ENCODE measurements around the gene SLC39A12.
"Not testable (repeated sequence)": the region's sequence is repeated elsewhere in the genome, so short reads cannot be mapped to it uniquely, and the experiment has no call there.

Gene SLC39A12

DNA sequence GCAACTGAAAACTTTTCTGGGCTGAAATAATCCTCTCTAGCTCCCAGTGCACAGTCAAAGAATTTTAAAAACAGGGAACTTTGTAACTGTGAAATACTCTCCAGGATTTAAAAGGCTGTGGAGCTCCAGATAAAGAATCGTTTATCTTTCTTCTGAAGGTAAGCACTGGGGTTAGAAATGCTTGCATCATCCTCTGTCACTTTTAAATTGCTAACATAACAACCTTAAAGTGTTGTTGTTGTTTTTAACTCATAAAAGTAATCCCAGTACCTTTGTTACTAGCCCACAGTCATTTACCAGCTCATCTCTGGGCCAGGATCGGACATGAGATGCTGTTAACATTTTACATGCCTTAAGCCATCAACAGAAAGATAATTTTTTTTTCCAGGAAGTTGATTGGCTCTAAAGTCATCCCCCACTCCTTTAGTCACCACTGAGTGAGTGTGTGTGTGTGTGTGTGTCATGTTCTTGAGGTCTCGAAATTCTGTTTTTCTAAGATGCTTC, at the start of gene SLC39A12:
SLC39A12 (plus strand) TSS at position 51 of the 504 bp plus-strand sequence. CDS start 1,359 bp downstream, outside the sequence.
- DNase-seq: no peak

DNA sequence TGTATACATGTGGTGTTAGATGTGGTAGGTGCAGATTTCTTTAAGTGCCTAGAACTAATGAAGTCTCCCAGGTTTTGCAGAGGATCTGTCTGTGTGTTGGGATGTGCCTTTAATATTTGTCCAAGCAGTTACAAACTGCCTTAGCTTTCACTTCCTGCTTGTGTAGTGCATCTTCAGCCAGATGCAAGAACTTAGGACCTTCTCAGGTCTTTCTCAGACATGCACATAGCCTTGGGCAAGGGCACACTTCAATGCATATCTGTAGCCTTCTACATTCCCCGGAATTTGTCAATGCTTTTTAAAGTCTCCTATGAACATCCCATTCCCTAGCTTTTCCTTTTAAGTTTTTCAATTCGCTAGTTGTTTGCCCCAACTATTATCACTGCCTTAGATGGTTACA, 47.2 kb upstream of the SLC39A12 start:
- DNase-seq: no peak

DNA sequence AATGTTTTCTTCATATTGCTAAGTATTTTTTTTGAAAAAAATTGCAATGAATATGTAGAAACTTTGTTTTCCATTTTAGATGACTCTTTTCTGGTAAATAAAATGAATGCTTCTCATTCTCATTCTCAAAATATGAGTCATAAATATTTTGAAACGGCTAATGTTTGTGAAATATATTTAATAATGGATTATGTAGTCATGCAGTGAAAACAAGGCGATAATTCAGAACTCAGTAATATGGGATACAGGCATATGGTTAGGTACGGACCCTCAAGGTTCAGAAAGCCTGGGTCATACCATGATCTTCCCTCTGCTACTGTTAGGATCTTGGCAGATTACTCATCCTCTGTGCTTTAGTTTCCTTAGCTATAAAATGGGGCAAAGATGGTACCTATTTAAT, 46.2 kb upstream of the SLC39A12 start:
- DNase-seq: no peak

DNA sequence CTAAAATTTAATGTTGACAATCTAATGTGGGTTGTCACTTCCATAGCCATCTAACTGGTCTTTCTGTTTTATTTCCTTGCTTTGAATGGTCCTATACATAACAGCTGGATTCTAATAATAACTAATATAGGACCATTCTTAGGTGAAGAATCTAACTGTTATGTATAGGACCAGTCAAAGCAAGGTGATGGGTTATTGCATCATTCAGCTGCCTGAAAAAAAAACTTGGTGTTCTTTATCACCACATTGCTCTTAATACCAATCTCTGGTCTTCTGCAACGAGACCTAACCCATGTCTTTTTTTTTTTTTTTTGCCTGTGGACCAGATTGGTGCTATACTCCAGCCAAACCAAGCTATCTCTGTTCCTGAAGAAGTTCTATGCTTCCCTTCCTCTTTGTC, 45.7 kb upstream of the SLC39A12 start:
- no peak for DNase-seq

DNA sequence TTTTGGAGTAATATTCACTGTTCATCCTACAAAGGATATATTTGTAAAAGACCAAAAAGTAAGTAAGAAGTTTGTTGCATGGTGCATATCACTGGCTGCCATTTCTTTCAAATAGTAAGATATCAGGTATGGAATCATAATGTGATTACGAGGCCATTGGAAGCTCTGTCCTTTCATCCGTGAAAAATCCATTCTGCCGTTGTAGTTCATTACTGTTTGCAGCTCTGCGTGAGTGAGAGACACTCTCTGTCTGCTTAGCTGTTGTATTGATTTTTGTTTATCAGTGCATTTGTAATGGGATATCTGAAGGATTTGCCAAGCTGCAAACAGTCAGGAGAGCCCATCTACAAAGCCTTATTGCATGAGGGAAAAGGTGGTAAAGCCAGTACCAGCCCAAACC, 44.1 kb upstream of the SLC39A12 start:
- DNase-seq: no peak

DNA sequence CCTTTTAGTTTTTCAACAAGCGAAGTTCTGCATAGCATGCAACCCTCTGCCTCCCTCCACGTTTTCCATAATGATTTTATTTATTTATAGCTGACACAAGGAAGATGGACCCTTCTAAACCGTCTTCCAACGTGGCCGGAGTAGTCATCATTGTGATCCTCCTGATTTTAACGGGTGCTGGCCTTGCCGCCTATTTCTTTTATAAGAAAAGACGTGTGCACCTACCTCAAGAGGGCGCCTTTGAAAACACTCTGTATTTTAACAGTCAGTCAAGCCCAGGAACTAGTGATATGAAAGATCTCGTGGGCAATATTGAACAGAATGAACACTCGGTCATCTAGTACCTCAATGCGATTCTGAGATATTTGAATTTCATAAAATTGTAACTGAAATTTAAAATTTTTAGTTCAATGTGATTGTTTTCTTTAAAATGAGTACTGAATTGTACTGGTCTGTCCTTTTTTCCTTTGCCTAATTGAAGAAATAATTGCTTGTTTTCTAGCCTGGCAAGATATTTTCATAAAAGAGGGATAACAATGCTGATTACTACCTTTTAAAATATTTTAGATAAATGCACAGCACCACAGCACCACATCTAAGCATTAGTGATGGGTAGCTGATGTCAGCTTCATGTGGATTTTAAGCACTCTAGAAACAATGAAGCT, 41.5 kb upstream of the SLC39A12 start:
- DNase-seq: peak; percentile 57

DNA sequence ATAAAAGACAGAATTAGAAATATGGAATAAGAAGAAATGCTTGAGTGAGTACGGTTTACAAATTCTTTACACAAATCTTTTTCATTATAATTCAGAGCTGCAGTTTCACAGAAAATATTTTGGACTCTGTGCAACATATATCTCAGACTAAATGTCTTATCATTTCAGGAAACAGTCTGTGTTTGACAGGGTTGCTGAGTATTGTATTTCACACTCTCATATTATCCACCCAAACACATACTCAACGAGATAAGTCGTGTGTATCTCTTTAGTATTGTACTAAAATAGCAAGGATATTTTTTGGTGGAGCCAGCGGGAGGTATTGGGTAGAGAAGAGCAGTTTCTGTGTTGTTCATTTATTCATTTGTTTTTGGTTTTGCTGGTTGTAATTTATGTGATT, 39.0 kb upstream of the SLC39A12 start:
- DNase-seq: no peak

DNA sequence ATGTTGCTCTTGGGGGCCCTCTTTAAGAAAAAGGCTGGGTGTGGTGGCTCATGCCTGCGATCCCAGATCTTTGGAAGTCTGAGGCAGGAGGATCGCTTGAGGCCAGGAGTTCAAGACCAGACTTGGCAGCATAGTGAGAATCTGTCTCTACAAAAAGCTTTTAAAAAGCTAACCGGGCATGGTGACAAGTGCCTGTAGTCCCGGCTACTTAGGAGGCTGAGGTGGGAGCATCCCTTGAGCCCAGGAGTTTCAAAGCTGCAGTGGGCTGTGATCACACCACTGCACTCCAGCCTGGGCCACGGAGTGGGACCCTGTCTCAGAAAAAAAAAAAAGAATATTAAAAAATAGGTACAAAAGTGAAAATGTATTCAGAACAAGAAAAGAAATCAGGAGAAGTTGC, 38.1 kb upstream of the SLC39A12 start:
- DNase-seq: no peak

DNA sequence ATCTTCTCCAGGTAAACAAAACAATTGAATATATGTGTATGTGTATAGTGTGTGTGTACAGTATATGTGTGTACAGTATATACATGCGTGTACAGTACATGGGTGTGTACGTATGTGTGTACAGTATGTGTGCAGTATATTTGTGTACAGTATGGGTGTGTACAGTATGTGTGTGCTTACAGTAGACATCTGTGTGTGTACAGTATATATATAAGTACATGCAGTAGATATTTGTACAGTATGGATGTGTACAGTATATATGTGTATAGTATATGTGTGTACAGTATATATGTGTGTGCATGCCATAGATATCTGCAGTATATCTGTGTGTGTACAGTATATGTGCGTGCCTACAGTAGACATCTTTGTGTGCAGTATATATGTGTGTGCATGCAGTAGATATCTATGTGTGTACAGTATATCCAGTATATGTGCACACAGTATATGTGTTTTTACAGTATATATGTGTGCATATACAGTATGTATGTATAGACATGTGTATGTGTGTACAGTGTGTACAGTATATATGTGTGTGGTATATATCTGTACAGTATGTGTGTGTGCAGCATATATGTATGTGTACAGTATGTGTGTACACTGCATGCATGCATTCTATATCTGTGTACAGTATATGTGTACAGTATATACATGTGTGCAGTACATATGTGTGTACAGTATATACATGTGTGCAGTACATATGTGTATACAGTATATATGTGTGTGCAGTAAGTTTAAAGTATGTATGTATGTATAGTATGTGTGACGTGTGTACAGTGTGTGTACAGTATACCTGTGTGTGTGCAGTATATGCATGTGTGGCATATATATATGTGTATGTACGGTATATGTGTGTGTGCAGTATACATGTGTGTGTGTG, 37.3 kb upstream of the SLC39A12 start:
- no peak for DNase-seq

DNA sequence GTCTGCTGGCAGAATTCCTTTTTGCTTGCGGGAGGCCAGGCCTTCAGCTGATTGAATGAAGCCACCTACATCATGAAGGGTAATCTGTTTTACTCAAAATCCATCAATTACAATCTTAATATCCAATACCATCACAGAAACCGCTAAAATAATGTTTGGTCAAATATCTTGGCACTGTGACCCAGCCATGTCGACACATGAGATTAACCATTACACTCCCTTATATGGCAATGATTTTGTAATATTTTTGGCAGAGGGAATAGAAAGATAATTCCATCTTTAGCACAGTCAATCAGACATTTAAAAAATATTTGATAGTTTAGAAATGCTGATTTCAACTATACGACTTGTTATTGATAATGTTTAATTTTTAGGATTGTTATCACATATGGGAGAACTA, 36.5 kb upstream of the SLC39A12 start:
- no peak for DNase-seq

DNA sequence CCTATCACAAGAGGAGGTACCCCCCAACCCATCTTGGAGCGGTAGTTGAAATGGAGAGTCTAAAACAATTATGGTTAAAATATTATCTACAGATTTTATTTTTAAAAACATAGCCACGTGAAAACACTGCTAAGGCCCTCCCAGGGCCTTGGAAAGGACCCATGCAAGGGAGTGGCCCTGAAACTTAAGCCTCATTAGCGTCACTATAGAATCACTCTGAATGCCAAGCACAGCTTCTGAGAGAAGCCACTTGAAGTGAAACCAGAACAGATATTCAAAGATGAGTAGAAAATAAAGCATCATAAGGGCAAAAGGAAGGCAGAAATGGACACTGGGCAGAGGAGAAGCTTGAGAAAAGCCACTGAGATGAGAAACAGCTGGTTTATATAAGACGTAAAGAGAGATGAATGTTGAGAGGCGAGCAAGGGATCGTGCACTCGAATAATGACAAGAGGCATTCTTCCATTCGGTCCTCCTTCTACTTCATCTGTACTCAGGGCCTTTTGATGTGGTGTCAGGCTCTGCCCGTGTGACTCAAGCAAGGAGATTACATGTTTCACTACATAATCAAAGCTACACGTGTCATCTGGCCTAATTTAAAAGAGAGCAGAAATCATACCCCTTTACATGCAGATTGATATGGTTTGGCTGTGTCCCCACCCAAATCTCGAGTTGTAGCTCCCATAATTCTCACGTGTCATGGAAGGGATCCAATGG, 33.4 kb upstream of the SLC39A12 start:
- no peak for DNase-seq

DNA sequence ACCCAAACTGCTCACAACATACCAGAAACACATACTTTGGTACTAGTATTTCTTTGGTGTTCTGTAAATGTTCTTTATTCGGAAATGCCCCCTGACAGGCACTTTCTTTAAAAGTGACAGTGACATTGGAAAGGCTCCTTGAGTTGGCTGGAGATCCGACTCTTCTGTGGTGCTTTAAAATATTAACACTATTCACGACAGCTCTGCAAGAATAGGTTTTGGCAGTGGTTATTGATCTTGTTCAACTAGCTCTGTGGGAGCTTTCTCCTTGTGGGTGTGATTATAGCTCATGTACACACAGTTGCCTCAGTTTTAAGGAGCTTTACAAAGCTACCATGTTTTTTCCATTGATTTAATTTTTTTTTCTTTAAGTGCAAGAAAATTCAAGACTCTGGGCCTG, 30.3 kb upstream of the SLC39A12 start:
- no peak for DNase-seq

DNA sequence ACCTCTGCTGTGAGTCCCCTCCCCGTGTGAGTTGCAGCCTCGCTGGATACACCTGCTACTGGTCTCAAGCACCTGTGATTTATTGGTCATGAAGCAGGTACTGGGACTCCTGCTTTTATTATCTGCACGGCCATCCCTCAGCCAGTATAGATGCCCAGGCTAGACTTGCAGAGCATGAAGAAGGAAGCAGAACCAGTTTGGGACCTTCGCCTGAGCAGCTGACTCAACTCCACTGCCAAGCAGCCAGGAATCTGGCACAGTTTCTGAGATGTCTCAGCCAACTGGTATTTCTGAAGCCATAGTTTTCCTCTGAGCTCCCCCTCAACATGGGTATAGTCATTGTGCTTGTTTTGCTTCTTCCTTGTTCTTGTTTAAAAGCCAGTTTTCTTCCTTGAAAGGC, 28.0 kb upstream of the SLC39A12 start:
- DNase-seq: peak; percentile 64

DNA sequence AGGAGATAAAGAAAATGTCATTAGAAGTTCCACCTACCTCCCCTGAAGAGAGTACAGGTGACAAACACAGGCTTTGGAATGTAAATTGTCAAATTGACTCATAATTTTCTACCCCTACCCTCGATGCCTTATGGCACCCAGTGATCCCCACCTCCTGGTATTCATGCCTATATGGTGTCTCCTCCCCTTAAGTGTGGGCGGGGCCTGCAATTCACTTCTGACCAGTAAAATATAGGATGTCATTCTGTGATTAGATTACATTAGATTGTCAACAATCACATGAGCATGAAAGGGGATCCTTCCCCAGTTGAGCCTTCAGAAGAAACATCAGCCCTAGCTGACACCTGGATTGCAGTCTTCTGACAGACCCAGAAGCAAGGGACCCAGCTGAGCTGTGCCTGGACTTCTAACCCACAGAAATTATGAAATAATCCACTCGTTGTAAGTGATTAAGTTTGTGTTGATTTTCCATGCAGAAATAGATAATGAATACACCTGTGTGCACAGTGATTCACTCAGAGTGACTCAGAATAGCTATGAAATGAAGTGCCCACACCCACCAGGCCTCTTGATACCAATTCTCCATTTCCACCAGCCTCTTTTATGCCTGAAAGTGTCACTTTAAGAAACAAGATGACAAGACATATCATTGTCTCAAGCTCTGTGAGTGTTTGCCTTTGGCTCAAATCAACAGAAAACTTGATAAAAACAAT, 8.5 kb upstream of the SLC39A12 start:
- DNase-seq: no peak

DNA sequence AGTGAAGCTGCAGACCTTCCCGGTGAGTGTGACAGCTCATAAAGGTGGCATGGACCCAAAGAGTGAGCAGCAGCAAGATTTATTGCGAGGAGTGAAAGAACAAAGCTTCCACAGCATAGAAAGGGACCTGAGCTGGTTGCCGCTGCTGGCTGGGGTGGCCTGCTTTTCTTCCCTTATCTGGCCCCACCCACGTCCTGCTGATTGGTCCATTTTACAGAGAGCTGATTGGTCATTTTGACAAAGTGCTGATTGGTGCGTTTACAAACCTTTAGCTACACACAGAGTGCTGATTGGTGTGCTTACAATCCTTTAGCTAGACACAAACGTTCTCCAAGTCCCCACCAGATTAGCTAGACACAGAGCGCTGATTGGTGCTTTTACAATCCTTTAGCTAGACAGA, 1.4 kb upstream of the SLC39A12 start:
- DNase-seq: not testable (repeated sequence)

DNA sequence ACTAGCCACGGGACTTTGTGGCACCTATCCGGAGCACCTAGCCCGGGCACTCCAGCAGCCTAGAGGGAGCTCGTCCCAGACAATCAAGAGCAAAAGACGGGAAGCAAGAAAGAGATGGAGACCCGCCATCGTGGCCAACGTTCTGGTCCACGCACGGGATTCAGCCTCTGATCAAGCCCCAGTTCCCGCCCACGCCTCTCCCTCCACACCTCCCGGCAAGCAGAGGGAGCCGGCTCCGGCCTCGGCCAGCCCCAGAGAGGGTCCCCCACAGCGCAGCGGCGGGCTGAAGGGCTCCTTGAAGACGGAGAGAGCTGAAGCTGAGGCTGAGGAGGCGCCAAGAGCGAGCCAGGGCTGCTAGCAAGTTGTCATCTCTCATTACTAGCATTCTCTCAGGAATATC, 992 bp upstream of the SLC39A12 start:
- no peak for DNase-seq

DNA sequence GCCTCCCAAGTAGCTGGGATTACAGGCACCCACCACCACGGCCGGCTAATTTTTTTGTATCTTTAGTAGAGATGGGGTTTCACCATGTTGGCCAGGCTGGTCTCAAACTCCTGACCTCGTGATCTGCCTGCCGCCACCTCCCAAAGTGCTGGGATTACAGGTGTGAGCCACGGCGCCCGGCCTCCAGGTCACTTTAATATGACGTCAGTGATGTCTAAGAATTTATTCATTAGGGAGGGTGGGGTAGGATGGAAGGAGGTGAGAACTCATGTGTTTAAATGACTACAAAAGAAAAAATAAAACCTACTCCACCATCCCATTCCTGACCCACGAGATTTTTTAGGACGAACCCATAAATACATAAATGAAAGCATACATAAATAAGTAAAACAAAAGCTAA, 2.7 kb downstream of the SLC39A12 start:
- not testable (repeated sequence) for DNase-seq

DNA sequence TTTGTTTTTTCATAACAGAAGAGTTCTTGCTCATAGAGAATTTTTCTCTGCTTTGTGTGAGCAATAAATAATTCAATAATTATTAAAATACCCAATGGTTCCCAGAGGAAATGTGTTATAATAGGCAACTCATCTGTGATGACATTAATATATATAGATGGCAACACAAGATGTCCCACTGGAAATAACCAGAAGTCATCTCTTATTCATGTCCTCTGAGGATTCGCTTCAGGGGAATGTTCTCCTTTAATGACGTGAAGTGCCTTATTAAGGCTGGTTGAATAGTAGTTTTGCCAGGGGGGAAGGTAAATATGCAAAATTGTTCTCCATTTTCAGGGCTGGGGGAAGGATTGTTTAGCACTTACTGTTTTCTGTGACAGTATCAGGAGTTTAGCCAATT, 3.1 kb downstream of the SLC39A12 start:
- DNase-seq: no peak

DNA sequence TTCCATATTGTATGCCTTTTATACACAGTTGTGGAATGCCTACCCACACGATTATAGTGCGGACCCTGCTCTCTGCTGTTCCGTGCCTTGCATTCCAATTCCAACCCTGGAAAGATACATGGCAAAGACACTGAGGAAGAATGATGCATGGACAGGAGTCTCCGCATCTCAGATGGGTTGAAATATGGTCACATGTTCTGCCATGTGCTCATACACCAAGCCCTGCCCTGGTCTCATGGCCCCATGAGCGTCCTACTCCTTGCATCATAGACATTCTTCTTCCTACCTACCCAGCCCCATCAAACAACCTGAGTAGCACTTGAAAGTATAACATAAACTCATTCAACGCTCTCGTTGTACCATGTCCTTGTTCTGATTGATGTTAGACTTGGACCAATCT, 6.3 kb downstream of the SLC39A12 start:
- DNase-seq: no peak

DNA sequence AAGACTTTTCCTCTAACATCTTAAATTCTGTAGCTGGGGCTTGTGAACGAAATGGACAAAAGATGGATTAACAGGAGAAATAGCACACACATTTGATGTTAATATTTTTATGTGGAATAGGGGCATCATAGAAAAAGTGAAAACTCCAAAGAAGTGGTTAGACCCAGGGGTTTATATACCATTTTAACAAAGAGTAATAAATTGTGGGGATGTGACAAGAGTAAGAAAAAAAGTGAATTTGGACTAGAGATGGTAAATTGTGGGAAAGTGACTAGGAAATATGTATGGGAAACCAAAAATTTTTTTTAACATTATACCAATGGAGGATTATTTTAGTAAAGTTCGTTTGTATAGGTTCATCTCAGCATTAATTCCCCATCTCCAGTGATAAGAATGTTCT, 8.2 kb downstream of the SLC39A12 start:
- no peak for DNase-seq

DNA sequence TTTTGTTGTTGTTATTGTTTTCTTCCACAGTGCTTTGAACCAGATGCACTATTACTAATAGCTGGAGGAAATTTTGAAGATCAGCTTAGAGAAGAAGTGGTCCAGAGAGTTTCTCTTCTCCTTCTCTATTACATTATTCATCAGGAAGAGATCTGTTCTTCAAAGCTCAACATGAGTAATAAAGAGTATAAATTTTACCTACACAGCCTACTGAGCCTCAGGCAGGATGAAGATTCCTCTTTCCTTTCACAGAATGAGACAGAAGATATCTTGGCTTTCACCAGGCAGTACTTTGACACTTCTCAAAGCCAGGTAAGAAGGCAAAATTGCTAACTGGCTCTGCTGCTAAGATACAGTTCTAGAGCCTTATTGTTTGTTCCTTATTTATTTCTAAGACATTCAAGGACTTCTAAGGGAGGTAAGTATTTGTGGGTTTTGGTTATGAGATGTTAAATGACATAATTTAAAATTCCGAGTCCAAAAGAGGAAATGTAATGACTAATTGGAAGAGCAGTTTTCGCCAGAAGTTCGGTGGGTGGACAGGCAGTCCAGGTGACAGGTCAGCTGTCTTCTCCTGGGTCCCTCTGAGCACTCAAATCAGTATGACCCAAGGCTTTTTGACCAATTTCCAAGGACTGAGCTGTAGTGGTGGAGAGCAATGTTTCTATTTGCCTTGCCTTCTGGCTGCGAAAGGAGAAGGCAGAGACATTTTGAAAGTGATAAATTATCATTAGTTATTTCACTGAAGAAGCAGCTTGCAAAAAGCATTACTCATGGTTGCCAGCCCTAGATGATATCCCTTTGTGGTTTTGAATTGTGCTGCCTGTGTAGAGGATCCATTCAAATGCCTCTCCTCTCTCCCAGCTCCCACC, 10.1 kb downstream of the SLC39A12 start:
- DNase-seq: no peak

DNA sequence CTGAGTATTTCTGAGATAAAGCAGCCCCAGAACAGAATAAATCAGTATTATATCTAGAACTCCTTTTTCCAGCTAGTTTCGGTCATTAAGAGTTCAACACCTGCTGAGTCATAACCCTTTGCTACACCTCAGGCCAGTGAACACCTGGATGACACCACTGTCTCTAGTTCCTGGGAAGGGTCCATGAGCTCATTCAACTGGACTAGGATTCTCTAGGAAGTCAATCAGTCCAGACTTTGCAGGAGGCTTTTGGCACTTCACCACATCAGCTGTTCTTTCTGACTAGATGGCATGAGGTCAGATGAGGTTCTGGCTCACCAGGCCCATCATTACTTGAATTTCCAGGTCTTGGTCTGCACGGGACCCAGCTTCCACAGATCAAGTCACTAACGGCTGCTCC, 11.7 kb downstream of the SLC39A12 start:
- DNase-seq: no peak

All from islet precursor cell (in vitro differentiated cells).